ENCODE measurements around the gene INTS11.

DNA sequence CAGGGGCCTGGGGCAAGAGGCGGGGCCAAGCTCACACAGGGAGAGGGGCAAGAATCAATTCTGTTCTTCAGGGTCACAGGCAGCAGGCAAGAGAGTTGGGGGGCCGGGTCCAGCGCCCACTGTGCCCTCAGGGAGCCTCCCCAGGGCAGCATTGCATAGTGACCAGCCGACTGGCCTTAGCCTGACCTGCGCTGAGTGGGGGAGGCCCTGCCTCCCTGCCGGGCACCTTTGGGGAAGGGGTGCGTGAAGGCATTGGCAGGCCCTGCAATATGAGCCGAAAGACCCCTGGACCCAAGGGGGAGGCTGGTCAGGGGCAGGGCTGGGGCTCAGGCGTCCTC, 32.0 kb downstream of the INTS11 start:
- TF ChIP-seq RAD21 (IDR thresholded peaks at IDR 0.05) = no peak
- TF ChIP-seq, protein P1, sequence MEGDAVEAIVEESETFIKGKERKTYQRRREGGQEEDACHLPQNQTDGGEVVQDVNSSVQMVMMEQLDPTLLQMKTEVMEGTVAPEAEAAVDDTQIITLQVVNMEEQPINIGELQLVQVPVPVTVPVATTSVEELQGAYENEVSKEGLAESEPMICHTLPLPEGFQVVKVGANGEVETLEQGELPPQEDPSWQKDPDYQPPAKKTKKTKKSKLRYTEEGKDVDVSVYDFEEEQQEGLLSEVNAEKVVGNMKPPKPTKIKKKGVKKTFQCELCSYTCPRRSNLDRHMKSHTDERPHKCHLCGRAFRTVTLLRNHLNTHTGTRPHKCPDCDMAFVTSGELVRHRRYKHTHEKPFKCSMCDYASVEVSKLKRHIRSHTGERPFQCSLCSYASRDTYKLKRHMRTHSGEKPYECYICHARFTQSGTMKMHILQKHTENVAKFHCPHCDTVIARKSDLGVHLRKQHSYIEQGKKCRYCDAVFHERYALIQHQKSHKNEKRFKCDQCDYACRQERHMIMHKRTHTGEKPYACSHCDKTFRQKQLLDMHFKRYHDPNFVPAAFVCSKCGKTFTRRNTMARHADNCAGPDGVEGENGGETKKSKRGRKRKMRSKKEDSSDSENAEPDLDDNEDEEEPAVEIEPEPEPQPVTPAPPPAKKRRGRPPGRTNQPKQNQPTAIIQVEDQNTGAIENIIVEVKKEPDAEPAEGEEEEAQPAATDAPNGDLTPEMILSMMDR (IDR thresholded peaks at IDR 0.05; ENCODE audit: low read depth, low read length, missing input control) = no peak

Measured in liver (tissue), 3 donors.